Middle frontal gyrus (tissue), 1 donor: ENCODE results near the gene PLCL2.
"Not testable (repeated sequence)": the region's sequence is repeated elsewhere in the genome, so short reads cannot be mapped to it uniquely, and the experiment has no call there.

Experiments used
- DNase-seq: peaks from one replicate; pipeline ENCODE4 v3.0.0-alpha.2; 2015; ENCODE audit warnings: low spot score; ENCODE audit errors: extremely low spot score

PLCL2 gene

DNA sequence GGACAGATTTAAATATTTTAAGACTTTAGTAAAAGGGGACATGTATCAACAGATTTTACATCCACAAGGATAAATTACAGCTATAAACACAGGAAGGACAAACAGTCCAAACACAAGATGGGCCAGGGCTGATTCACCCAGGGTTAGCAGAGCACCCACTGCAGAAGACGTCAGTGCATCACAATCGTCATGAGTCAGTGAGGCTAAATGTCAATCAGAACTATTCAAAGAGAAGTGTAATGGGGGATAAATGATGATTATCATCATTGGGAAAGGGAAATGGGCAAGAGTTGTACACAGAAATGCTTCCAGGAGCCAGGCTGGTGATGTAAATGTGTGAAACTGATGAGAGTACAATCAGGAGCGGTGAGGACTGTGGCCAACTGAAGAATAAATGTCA, 226.8 kb downstream of the PLCL2 start:
- no peak for DNase-seq

DNA sequence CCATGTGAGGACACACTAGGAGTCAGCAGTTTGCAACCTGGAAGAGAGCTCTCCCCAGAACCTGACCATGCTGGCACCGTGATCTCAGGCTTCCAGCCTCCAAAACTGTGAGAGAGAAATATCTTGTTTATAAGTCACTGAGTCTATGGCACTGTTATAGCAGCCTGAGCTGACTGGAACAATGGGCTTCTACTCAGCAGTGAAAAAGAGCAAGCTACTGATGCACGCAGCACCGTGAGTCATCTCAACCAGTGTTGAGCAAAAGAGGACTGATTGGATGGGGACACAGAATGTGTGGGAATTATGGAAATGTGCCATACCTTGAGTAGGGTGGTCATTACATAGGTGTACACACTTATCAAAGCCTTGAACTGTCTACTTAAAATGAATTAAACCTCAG, 230.4 kb downstream of the PLCL2 start:
- no peak for DNase-seq

DNA sequence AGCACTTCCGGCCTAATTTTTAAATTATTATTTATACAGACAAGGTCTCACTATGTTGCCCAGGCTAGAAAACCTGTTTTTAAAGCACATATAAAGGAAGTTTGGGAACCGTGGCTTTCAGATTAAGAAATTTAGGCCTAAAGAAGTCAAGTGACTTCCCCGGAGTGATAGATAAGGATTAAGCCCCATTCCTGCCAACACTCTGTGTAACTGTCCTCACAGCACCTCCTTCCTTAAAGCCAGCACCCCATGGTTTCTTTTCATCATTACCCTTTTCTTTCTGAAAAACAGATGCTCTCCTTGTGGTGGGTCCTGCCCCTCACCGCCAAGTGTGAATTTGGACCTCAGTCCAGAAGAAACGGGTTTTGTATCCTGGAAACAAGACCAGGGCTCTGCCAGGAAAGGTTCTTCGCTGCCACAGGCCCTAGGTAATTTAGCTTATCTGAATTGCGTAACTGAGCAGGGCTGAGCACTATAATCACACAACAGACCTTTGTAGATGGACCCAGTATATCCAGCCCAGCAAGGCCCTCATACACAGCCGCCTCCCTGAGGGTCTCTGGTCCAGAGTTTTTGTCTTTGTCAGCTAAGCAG, 231.3 kb downstream of the PLCL2 start:
- DNase-seq = no peak

DNA sequence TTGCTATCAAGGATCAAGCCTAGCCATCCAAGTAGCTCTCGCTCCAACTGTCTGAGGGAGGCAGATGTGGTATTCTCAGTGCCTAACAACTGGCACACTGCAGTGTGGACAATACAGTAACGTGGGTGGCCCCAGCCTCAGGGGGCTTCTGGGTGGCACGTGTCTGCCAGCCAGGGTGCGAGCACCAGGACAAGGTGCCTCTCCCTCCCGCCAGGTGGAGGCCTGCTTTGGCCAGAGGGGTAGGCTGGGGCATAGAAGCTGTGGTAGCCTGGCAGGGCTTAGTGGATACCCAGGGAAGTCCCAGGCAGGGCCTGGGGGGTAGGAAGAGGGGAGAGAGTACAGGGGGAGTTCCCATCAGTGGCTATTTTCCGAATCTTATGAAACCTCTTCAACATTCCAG, 234.0 kb downstream of the PLCL2 start:
- no peak for DNase-seq

DNA sequence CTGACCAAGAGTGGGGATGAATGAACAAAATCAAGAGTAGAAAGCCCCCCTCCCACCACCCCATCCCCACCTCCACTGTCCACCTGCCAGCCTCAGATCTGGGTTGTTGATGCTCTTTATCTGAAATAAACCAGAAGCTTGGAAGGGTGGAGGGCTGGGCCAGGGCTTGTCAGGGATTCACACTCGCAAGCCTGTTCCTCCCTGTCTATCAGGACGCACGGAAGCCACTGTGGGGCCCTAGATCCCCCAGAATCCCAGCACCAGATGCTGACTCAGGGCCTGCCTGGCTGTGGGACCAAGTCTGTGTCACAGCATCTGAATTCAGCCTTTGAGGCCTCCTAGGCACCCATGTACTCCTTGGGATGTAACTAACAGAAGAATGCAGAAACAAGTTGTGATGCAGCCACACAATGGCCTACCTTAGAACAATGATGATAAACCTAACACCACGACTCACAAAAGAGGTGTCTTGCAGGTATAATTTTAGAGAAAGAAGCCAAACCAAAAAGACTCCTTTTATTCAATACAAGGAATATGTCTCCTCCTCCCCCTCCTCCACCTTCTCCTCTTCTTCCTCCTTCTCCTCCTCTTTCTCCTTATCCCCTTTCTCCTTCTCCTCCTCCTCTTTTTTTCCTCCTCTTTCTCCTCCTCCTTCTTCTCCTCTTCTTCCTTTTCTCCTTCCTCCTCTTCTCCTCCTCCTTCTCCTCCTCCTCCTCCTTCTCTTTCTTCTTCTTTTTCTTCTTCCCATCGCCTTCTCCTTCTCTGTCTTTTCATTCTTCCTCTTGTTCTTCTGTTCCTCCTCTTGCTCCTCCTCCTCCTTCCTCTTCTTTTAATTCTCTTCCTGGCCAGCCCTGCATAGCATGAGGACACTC, 234.7 kb downstream of the PLCL2 start:
- no peak for DNase-seq

DNA sequence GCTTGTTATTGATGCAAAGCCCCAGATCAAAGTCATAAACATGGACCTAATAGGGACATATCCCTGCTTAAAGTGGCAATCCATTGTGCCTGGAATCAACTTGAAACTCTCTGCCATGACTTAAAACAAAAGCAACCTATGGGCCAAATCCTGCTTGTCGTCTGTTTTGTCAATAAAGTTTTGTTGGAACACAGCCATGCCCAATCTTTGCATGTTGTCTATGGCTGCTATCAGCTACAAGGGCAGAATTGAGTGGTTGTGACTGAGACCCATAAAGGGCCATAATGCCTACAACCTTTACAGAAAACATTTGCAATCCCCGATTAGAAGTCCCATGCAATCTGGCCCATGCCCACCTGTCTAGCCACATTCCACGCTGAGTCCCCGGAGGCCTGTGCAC, 235.4 kb downstream of the PLCL2 start:
- DNase-seq = no peak

DNA sequence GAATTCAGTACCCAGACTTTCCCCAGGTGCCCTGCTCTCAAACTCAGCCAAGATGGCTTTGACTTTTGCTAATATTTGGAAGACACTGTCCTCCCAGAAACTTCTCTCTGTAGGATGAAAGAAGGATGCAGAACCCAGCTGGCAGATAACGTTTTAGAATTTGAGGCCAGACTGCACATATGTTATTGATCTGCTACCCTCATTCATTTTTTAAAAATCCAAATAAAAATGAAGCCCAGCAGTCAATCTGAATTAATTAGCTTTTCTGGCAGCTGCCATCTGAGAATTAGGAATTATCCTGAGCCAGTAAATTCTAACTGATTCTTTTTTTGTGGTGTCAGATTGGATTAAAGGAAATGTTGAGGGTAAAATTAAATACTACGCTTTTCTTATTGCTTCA, 236.6 kb downstream of the PLCL2 start:
- no peak for DNase-seq

DNA sequence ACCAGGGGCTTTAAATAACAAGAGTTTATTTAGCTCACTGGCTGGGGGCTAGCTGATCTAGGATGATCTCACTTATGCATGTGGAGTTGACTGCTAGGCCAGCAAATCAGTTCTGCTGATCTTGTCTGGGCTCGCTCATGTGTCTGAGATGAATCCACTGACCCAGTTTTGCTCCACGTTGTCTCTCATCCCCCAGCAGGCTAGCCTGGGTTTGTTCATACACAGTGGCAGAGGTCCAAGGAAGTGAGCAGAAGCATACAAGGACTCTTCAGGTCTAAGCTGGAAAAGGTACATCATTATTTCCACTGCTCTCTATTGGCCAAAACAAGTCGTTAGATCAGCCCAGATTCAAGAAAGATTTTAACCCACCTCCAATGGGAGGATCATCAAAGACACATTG, 238.0 kb downstream of the PLCL2 start:
- no peak for DNase-seq

DNA sequence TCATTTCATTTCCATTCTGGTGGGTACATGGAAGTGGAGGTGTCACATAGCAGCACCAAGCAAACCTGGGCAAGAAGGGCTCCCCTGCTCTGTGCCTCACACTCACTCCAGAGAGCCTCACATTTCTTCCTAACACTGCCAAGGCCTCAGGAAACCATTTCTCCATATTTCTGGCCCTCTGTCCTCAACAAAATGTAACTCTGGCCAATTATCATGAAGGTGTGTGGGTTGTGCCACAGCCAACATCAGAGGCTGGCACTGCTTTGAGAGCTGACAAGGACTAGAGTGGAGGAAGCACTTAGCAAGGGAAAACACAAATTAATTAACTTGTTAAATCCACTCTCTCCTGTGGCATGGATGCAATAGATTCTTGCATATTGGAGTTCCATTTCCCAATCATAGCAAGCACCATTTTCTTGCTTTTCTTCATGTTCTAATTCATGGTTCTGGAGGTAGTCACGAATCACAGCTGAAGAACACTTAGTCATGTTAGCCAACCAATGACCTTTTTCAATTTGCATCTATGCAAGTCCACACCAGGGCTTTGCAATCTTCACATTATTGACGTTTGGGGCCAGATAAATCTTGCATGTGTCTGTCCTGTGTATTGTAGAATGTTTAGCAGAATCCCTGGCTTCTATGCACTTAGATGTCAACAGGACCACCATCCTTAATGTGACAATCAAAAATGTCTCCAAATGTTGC, 241.1 kb downstream of the PLCL2 start:
- DNase-seq = no peak

DNA sequence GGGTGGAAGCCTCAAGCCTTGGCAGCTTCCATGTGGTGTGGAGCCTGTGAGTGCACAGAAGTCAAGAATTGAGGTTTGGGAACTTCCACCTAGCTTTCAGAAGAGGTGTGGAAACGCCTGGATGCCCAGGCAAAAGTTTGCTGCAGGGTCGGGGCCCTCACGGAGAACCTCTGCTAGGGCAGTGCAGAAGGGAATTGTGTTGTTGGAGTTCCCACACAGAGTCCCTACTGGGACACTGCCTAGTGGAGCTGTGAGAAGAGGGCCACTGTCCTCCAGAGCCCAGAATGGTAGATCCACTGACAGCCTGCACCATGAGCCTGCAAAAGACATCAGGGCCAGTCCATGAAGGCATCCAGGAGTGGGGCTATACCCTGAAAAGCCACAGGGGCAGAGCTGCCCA, 243.9 kb downstream of the PLCL2 start:
- not testable (repeated sequence) for DNase-seq

DNA sequence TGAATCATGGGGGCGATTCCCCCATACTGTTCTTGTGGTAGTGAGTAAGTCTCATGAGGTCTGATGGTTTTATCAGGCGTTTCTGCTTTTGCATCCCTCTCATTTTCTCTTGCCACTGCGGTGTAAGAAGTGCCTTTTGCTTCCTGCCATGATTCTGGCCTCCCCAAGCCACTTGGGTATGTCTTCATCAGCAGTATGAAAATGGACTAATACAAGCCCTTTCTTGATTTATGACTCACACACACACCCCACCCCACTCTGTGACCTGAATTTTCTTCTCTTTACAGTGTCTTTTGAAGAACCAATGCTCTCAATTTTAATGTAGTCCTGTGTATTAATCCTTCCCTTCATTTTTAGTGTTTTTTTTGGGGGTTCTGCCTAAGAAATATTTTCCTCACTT, 244.8 kb downstream of the PLCL2 start:
- DNase-seq = no peak

DNA sequence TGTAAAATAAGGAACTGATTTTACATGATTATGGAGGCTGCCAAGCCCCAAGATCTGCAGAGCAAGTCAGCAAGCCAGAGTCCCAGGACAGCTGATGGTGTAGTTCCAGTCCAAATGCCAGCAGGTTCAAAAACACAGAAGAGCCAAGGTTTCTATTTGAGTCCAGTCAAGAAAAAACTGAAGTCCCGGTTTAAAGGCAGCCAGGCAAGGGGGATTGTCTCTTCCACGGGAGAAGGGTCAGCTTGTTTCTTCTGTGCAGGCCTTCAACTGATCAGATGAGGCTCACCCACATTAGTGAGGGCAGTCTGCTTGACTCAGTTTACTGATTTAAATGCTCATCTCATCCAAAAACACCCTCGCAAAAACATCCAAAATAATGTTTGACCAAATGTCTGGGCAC, 246.2 kb downstream of the PLCL2 start:
- DNase-seq = no peak

DNA sequence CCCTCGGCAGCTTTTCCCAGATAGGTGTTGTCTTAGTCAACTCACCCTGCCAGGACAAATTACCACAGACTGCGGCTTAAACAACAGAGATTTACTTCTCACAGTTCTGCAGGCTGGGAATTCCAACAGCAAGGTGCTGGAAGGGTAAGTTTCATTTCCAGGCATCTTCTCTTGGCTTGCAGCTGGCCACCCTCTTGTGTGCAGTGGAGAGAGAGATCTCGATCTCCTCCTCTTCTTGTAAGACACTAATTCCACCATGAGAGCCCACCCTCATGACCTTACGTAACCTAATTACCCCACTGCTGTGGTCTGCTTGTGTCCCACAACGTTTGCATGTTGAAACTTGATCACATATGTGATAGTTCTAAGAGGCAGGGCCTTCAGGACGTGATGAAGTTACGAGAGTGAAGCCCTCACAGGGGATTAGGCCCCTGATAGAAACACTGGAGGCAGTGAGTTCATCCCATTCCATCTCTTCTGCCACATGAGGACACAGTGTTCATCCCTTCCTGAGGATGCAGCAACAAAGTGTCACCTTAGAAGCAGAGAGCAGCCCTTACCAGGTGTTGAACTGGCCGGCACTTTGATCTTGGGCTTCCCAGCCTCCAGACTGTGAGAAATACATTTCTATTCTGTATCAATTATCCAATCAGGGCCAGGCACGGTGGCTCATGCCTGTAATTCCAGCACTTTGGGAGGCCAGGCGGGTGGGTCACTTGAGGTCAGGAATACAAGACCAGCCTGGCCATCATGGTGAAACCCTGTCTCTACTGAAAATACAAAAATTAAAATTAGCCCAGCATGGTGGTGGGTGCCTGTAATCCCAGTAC, 247.7 kb downstream of the PLCL2 start:
- no peak for DNase-seq

DNA sequence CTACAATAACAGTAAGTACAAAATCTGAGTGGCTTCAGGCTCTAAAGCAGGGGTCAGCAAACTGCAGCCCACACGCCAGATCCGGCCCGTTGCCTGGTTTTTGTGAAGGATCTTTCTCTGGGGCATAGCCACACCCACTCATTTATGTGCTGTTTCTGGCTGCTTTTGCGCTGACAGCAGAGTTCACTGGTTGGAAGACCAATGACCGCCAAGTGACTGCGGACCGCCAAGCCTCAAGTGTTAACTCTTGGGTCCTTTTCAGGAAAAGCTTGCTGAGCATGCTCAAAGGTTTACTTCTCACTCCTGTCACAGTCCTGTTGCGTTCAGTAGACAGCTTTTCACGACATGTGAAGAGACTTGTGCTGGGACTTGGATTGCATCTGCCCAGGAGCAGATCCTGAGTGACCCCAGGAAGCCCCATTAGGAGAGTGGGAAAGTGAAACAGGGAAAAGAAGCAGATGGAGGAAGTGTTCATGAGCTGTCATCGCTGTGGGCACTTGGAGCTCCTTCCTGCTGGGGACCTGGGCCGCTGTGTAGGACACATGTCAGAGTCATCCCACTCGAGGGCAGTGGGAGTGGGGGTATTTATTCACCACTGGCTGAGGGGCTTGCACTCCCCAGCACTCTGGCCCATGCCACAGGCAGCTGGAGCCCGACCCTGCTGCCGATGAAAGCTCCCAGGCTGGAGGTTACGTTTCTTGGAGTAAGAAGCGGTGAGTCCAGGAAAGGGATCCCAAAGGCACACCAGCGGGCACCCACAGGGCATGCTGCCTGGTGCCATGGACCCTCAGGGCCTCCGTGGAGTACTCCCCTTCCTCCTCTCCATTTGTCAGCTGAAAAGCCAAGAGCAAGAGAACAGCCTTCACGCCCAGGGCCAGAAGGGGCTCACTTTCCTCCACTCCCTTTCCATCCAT, 249.1 kb downstream of the PLCL2 start:
- DNase-seq = no peak

DNA sequence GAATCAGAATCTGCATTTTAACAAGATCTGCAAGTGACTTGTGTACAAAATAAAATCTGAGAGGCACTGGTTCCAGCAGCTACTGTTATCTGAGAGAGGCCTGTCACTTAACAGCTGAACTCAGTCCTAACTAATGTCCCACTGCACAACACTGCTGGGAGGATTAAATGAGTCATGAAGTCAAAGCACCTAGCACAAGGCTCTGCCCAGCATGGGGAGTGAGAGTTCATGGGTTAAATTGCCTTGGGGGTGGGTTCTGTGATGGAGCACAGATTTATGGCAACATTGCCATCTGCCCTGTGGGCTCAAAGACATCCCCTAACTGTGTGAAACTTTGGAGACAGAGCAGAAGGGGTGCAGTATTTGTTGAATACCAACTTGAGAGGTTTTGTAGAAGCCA, 250.9 kb downstream of the PLCL2 start:
- no peak for DNase-seq

DNA sequence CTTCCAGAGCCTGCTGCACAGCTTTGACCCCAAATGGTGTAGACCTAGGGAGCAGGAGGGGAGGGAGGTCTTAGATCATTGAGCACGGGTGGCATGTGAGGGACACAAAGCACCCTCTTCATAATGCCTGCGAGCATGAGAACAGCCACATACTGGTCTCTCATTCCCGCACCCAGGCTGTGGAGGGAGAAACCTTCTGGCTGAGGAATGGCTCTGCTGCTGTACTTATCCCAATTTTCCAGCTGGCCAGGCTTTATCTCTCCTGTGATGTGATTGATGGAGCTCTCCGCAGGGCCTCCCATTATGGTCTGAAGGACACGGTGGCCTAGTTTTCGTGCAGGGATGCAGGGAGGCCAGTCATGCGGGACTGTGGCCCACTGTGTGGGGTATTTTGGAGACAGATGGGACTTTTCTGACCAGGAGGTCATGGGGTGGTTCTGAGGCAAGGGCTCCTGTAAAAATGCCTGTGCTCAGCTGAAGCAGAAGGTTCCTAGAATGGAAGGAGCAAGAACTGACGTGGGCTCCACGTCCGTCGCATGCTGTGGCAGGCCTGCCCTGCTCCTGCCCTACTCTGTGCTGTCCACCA, 251.5 kb downstream of the PLCL2 start:
- DNase-seq = no peak

DNA sequence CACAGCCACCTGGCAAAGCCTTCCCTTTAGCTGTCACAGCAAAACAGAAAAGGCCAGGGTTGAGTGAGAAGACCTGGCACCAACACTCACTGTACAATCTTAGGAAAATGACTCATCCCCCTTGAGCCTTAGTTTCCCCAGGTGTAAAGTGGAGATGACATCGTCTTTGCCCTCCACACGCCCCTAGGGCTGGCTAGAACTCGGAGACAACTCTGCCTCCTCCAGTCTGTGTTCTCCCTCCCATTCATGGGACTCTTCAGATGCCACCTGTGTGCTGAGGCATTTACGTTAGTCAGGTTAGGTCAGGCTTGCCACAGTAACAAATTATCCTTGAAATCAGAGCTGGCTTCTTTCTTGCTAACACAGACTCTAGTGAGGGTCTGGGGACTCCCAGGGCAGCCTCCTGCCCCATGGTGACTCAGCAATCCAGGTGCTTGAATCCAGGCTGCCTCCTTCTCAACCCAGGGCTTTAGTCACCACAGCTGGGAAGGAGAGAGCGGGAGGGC, 252.6 kb downstream of the PLCL2 start:
- no peak for DNase-seq

DNA sequence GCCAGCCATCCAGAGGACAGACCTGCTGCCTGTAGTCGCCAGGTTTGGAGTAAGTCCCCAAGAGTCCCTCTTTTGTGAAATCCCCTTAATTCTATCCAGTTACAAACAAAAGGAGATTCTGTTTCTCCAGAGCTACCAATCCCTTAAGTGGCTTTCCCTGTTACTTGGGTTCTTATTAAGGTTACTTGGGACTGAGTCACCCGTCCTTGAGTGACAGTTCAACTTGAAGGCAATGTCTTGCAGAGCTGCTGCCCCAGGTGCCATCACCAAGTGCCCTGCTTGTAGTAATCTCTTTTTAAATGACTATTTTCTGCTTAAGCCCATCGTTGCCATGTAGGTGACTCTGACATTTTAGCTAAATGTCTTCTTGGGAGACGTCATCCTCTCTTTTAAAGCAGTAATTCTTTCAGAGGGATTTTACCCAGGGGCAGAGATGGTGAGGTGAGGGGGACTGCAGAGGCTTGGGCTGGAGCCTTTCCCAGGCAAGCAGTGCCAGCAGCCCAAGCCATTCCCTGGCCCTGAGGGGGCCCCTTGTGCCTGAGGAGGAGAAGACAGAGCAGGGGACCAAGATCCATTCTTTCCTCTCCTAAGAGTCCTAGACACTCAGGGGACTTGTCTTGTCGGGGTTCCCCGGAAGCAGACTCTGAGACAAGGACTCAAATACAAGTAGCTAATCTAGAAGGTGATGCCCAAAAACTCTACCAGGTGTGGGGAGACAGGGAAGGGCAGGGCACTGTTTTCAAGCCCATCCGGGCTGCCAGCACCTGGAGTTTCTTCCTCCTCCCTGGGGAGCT, 253.7 kb downstream of the PLCL2 start:
- no peak for DNase-seq
